GM19324 (cell line): ENCODE data around the gene KHDC1.
"Not testable (repeated sequence)": the region's sequence is repeated elsewhere in the genome, so short reads cannot be mapped to it uniquely, and the experiment has no call there.

Source experiments
- ATAC-seq: cut with Tn5 transposase; IDR thresholded peaks from one replicate; pipeline ENCODE4 v1.9.1; 2021; ENCODE audit warnings: mild to moderate bottlenecking, moderate library complexity; ENCODE audit not compliant: unreplicated experiment, low FRiP score

Gene KHDC1, protein sequence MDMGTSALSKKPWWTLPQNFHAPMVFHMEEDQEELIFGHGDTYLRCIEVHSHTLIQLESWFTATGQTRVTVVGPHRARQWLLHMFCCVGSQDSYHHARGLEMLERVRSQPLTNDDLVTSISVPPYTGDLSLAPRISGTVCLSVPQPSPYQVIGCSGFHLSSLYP

DNA sequence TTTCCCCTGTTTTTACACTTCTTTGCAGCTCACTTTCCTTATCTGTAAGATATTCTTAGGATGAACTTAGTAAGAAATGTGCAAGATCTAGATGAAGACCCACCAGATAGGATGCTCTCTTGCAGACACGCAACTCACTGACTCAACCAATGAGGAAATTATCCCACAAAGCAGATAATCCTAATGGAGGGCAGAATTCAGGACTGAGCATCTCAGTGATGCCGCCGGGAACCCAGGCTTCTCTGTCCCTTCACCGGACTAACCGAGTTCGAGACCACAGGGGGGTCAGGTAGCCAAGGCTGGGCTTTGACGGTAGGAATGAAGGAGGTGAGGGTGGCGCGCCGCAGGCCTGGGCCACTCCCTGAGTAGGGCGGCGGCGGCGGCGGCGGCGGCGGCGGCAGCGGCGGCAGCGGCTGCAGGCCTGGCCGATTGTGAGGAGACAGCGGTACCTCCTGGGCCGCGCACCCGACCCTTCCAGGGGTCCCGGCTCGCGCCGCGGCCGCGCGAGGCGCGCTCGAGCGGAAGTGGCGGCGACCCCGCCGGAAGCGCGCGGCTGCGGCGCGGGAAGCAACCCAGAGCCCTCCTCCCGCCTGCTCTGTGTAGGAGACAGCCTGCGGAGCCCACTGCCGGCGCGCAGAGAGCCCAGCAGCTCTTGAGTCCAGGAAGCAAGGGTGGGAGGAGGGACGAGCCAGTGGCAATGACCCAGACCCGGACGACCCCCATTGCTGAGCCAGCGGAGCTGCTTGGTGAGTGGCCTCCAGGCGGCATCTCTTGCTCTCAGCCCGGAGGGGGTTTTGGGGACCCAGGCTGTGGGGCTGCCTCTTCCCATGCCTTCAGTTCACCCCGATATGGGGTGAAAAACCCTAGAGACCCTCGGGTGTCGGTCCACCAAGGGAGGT lies at the start of gene KHDC1:
TSS of gene KHDC1 (minus strand) at position 526 of the 899 bp plus-strand sequence. CDS start 20,679 bp downstream, outside the sequence.
- peak; percentile 92 for ATAC-seq

DNA sequence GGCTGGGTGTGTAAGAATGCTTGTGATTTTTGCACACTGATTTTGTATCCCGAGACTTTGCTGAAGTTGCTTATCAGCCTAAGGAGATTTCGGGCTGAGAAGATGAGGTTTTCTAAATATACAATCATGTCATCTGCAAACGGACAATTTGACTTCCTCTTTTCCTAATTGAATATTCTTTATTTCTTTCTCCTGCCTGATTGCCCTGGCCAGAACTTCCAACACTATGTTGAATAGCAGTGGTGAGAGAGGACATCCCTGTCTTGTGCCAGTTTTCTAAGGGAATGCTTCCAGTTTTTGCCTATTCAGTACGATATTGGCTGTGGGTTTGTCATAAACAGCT lies 47.5 kb upstream of the KHDC1 start:
- not testable (repeated sequence) for ATAC-seq

DNA sequence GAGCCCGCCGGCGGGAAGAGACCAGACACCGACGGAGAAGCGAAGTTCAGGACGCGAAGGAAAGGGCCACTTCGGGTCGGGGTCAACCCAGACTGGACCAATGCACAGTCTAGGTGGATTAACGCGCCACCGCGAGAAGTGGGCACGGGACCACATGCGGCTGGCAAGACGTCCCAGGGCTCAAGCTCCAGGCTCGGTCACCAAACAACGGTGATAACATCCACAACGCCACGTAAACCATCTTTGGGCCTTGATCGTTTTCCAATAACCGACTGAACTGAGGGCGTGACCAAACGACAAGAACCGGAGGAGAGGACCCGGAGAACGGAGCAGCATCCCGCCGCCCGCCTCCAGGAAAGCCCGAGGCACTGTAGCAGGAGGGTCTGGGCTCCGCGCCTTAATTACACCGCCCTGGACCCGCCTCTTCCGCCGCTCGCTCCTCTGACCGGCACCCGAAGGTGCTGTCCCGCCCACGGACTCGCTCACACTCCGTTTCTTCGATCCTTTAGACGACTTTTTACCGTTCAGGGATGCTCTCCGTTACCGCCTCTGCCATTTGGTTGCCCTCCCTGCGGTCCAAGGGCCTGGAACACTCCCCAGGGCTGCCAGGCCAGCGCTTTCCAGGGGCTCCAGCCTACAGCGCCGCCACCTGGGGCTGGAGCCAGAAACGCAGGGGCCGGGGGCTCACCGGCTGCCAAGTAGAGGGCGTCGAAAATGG lies 46.9 kb upstream of the KHDC1 start:
- peak; percentile 98 for ATAC-seq

DNA sequence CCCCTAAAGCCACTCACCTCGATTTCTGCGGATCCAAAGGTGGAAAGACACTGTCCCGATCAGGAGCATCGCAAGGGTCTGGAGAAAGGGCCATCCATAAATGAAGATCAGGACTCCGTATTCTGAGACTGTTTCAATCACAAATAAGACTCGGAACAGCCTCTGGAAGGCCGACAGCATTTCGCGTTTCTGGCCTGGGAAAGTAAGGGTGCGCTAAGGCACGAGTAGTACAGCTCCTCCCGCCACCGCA lies 46.5 kb upstream of the KHDC1 start:
- no peak for ATAC-seq

DNA sequence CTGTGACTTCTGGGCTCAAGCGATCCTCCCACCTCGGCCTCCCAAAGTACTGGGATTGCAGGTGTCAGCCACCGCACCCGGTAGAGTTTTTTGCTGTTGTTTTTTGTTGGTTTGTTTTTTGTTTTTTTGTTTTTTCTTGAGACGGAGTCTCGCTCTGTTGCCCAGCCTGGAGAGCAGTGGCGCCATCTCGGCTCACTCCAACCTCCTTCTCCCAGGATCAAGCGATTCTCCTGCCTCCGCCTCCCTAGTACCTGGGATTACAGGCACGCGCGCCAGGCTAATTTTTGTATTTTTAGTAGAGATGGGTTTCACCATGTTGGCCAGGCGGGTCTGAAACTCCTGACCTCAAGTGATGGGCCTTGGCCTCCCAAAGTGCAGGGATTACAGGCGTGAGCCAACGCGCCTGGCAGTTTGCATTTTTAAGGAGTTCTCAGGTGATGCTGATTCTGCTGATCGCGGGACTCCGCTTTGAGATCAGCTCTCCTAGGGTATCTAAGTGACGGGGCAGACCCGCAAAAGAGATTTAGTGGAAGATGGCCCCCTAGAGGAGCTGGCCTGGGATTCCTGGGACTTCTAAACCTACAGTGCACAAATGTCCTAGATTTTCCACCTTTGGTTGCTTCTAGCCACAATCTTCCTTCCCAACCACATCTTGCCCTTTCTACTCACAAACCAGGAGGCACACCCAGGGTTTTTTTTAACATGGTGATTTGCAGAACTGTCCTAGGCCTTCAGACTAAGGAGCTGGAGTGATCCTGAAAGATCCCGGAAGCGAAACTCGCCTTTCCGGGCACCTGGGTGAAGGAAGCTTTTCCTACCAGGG lies 45.9 kb upstream of the KHDC1 start:
- ATAC-seq: no peak

DNA sequence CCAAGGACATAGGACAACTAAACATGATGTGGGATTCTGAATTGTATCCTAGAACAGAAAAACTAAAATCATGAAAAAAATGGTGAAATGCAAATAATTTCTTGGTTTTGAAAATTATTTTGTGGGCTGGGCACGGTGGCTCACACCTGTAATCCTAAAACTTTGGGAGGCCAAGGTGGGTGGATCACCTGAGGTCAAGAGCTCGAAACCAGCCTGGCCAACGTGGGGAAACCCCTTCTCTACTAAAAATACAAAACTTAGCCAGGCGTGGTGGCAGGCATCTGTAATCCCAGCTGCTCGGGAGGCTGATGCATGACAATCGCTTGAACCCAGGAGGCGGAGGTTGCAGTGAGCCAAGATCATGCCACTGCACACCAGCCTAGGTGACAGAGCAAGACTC lies 40.8 kb upstream of the KHDC1 start:
- ATAC-seq: not testable (repeated sequence)

- no peak for ATAC-seq
Measured at GRCh38 chr6:73302339-73302738, 39.3 kb upstream of the KHDC1 start.

- no peak for ATAC-seq
Measured at GRCh38 chr6:73299151-73299971, 36.4 kb upstream of the KHDC1 start.

DNA sequence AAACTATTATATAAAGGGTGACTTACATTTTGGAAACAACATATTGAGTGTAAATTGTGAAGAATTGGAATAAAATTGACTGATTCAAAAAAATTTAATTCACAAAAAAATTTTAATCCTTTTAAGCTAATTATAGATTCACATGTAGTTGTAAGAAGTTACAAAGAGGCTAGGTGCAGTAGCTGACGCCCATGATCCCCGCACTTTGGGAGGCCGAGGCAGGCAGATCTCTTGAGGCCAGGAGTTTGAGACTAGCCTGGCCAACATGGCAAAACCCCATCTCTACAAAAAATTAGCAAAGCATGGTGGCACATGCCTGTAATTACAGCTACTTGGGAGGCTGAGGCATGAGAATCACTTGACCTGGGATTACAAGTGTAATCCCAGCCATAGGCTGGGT lies 30.3 kb upstream of the KHDC1 start:
- ATAC-seq: no peak

DNA sequence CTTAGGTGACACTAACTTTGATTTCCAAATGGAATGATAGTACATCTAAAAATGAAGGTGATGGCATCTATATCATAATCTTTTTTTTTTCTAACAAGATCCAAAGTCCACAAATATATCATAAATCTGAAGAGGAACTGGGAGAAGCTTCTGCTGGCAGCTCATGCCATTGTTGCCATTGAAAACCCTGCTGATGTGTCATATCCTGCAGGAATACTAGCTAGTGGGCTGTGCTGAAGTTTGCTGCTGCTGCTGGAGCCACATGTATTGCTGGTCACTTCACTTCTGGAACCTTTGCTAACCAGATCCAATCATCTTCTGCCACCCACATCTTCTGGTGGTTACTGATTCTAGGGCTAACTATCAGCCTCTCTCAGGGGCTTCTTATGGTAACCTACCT lies 27.4 kb upstream of the KHDC1 start:
- no peak for ATAC-seq

DNA sequence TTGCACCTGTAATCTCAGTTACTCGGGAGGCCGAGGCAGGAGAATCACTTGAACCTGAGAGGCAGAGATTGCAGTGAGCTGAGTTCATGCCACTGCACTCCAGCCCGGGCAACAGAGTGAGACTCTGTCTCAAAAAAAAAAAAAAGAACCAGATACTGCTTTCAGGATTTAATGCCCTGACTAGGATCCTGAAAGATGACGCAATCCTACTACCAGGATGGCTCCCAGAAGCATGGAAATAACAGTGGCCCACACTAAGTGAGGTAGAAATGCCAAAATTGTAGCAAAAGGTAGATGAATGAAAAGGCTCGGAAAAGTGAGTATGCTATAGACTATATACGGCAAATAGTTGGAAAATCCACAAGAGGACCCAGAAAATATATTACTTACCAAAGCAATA lies 23.8 kb upstream of the KHDC1 start:
- ATAC-seq: no peak

- ATAC-seq: no peak
Measured at GRCh38 chr6:73285674-73286283, 22.8 kb upstream of the KHDC1 start.

GRCh38 chr6:73282871-73283270 lies 19.9 kb upstream of the KHDC1 start:
- no peak for ATAC-seq

GRCh38 chr6:73281684-73282083 lies 18.7 kb upstream of the KHDC1 start:
- not testable (repeated sequence) for ATAC-seq

DNA sequence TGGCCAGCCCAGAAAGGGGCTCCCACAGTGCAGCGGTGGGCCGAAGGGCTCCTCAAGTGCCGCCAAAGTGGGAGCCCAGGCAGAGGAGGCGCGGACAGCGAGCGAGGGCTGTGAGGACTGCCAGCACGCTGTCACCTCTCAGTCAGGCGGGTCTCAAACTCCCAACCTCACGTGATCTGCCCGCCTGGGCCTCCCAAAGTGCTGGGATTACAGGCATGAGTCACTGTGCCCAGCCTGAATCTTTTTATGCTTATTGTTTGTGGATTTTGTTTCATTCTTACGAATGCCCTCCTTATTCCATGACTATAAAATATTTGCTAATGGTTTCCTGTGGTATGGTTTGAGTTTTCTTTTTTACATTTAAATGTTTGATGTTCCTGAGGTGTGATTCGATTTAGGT lies 6.3 kb upstream of the KHDC1 start:
- not testable (repeated sequence) for ATAC-seq

GRCh38 chr6:73268896-73269295 lies 5.9 kb upstream of the KHDC1 start:
- ATAC-seq: not testable (repeated sequence)

GRCh38 chr6:73264446-73264845 lies 1.4 kb upstream of the KHDC1 start:
- no peak for ATAC-seq

DNA sequence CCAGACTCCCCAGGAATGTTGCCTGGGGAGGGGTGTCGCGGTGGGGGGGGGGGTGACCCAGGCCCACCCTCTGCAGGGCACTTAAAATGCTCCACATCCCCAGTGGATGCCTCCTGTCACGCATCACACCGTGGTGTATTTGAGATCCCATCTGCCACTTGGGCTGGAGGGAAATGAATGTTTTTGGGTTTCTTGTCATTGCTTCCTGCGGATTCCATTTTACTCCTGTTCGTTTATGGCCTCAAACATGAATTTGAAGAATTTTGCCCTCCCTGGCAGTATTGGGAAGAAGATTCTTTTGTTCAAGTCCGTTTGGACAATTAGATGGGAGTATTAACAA lies 544 bp upstream of the KHDC1 start:
- no peak for ATAC-seq

GRCh38 chr6:73258721-73259120 lies 4.3 kb downstream of the KHDC1 start:
- no peak for ATAC-seq

DNA sequence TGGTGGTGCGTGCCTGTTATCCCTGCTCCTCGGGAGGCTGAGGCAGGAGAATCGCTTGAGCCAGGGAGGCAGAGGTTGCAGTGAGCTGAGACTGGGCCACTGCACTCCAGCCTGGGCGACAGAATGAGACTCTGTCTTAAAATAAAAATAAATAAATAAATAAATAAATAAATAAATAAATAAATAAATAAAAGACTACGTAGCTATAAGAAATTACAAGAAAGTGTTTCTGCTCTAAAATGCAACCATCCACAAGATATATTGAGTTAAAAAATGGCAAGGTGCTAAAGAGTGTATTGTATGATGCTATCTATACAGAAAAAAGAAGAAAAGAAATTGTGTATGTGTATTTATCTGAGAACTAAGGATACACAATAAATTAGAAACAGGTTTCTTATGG lies 8.7 kb downstream of the KHDC1 start:
- not testable (repeated sequence) for ATAC-seq
